Endothelial cell of umbilical vein (primary cell): ENCODE data around the gene PSMB7. TPM values are rescaled to one million over a fixed set of nuclear protein-coding genes. Genes with fewer than 3 reads are reported as not detected.

Source experiments
- BruUV-seq: library from RNA; stranded (reverse); fragments of 400-500 nt; replicated peaks from 2 replicates; lab custom pipeline; 2021; lab: Mats Ljungman, UMichigan
- CTCF ChIA-PET: fragments of 300-600, 350-600 bp; sonication (Branson Sonifier 250); formaldehyde crosslinking; loops from one replicate; lab custom pipeline; 2021; ENCODE audit warnings: antibody characterized with exemption, inconsistent platforms; lab: Charles Lee
- POLR2A ChIA-PET: fragments of 300-600, 350-600 bp; sonication (Branson Sonifier 250); formaldehyde crosslinking; loops from one replicate; lab custom pipeline; 2021; ENCODE audit warnings: antibody characterized with exemption, inconsistent platforms; lab: Charles Lee
- DNase-seq: peaks from one replicate; pipeline ENCODE4 v3.0.0-alpha.2; 2011; ENCODE audit warnings: low read depth, low spot score
- FAIRE-seq: peaks from 2 replicates; lab custom pipeline; 2011; peaks lifted over from hg19 to GRCh38; lab: Jason Lieb, UNC
- H2AFZ ChIP-seq: 2 replicates; pipeline ENCODE4 v1.6.0; 2012; ENCODE audit warnings: low read depth, low read length, control low read depth, inconsistent platforms
- H3K27ac ChIP-seq: 2 replicates; pipeline ENCODE4 v1.5.1; 2011; ENCODE audit warnings: low read depth, mild to moderate bottlenecking, control low read depth, low read length, moderate library complexity; ENCODE audit not compliant: insufficient read depth
- H3K27me3 ChIP-seq, 2 experiments: 2 replicates each; pipeline versions ENCODE4 v1.6.0 to v1.6.1; 2011; ENCODE audit warnings: low read length in 2 of 2, mixed read lengths in 1 of 2; ENCODE audit not compliant: control insufficient read depth in 2 of 2, insufficient read depth in 2 of 2
- H3K36me3 ChIP-seq, 2 experiments: 2 replicates in 1 of 2; 3 replicates in 1 of 2; pipeline ENCODE4 v1.5.1; 2011; ENCODE audit warnings: low read length in 2 of 2, mild to moderate bottlenecking in 1 of 2, moderate library complexity in 1 of 2; ENCODE audit not compliant: control insufficient read depth in 2 of 2, insufficient read depth in 2 of 2; ENCODE audit errors: extremely low read depth in 1 of 2
- H3K4me1 ChIP-seq: 3 replicates; pipeline ENCODE4 v1.5.1; 2011; ENCODE audit warnings: mild to moderate bottlenecking, low read length; ENCODE audit not compliant: control insufficient read depth, insufficient read depth; ENCODE audit errors: extremely low read depth
- H3K4me2 ChIP-seq: 2 replicates; pipeline ENCODE4 v1.6.1; 2011; ENCODE audit warnings: low read length, control low read depth, mixed read lengths; ENCODE audit not compliant: insufficient read depth
- H3K4me3 ChIP-seq, 3 experiments: fragments of 200-600 bp in 1 of 3; sonication (generic), shearing (Covaris generic) in 1 of 3; replicated peaks in 1 of 3; 2 replicates each; pipeline ENCODE4 v1.5.1; 2011 to 2016; ENCODE audit warnings: control low read depth in 3 of 3, low read length in 3 of 3, mild to moderate bottlenecking in 2 of 3, inconsistent platforms in 1 of 3, low read depth in 1 of 3, moderate library complexity in 1 of 3; ENCODE audit not compliant: insufficient read depth in 1 of 3
- H3K79me2 ChIP-seq: 2 replicates; pipeline ENCODE4 v1.6.0; 2012; ENCODE audit warnings: low read length, inconsistent platforms; ENCODE audit not compliant: control insufficient read depth, insufficient read depth
- H3K9ac ChIP-seq: replicated peaks from 2 replicates; pipeline ENCODE3; 2011; ENCODE audit warnings: low read length, control low read depth; ENCODE audit not compliant: insufficient read depth; ENCODE audit errors: extremely low read depth
- H3K9me1 ChIP-seq: replicated peaks from 3 replicates; pipeline ENCODE4 v1.6.0; 2011; ENCODE audit warnings: mild to moderate bottlenecking, low read length; ENCODE audit not compliant: control insufficient read depth, insufficient read depth; ENCODE audit errors: extremely low read depth
- H3K9me3 ChIP-seq: replicated peaks from 2 replicates; pipeline ENCODE4 v1.5.1; 2012; ENCODE audit warnings: low read length, inconsistent platforms; ENCODE audit not compliant: control insufficient read depth, insufficient read depth
- H4K20me1 ChIP-seq: replicated peaks from 2 replicates; pipeline ENCODE3; 2011; ENCODE audit warnings: mild to moderate bottlenecking, low read length; ENCODE audit not compliant: control insufficient read depth, insufficient read depth; ENCODE audit errors: extremely low read depth
- CTCF ChIP-seq, 2 donors: IDR thresholded peaks; 1 replicate in 1 of 2; 2 replicates in 1 of 2; pipeline ENCODE4 v1.5.1; 2011; ENCODE audit warnings: low read length in 2 of 2, mild to moderate bottlenecking in 2 of 2, moderate library complexity in 2 of 2, control low read depth in 1 of 2, inconsistent platforms in 1 of 2, low read depth in 1 of 2; ENCODE audit not compliant: insufficient read depth in 1 of 2; ENCODE audit errors: extremely low read depth in 1 of 2
- EZH2 ChIP-seq: IDR thresholded peaks from 2 replicates; pipeline ENCODE4 v1.6.1; 2012; ENCODE audit warnings: borderline replicate concordance, low read depth, mild to moderate bottlenecking, moderate library complexity, low read length, inconsistent platforms; ENCODE audit not compliant: severe bottlenecking
- FOS ChIP-seq: IDR thresholded peaks from 2 replicates; pipeline ENCODE4 v1.6.1; 2011; ENCODE audit warnings: mild to moderate bottlenecking, low read length, moderate library complexity, borderline replicate concordance; ENCODE audit not compliant: insufficient read depth
- GATA2 ChIP-seq: IDR thresholded peaks from 2 replicates; pipeline ENCODE4 v1.7.0; 2011; ENCODE audit warnings: low read depth, mild to moderate bottlenecking, moderate library complexity, mixed read lengths, low read length; ENCODE audit not compliant: insufficient read length, insufficient read depth
- JUN ChIP-seq: IDR thresholded peaks from 2 replicates; pipeline ENCODE4 v1.6.1; 2011; ENCODE audit warnings: borderline replicate concordance, low read depth; ENCODE audit not compliant: insufficient read length, insufficient read depth
- MAX ChIP-seq: IDR thresholded peaks from 2 replicates; pipeline ENCODE4 v1.6.1; 2011; ENCODE audit not compliant: insufficient read depth, insufficient read length
- MYC ChIP-seq: IDR thresholded peaks from one replicate; pipeline ENCODE4 v1.6.1; 2011; ENCODE audit warnings: mild to moderate bottlenecking, low read depth, low read length
- POLR2A ChIP-seq: IDR thresholded peaks from 2 replicates; pipeline ENCODE4 v1.6.1; 2012; ENCODE audit warnings: low read depth, mild to moderate bottlenecking, control low read depth, low read length
- POLR2AphosphoS5 ChIP-seq: IDR thresholded peaks from 2 replicates; pipeline ENCODE4 v1.6.1; 2012; ENCODE audit warnings: low read depth, mild to moderate bottlenecking, control low read depth, low read length, moderate library complexity; ENCODE audit not compliant: insufficient read depth
- dilution Hi-C: fragments of 300-500 bp; cut with MboI; formaldehyde crosslinking; loops from one replicate; pipeline ENCODE4 v1.15.0; 2019; ENCODE audit warnings: low sequenced_read_pairs; ENCODE audit not compliant: extremely low pct_ligation_motif_present
- intact Hi-C: fragments of 100-400 bp; cut with micrococcal nuclease; formaldehyde crosslinking; loops from one replicate; pipeline ENCODE4 v1.10.0; 2022
- polyA plus RNA-seq, 4 experiments: library from polyadenylated mRNA; depleted of rRNA in 3 of 4; stranded (reverse) in 3 of 4; unstranded in 1 of 4; fragments of >200 nt; gene quantifications; 2 replicates each; pipeline versions ENCODE4 v1.2.1 to v1.2.3, GENCODE V29; 2011 to 2012; ENCODE audit warnings: missing spikeins in 1 of 4
- total RNA-seq: library from RNA; stranded (reverse); gene quantifications from 2 replicates; pipeline ENCODE4 v1.2.3, GENCODE V29; 2021

PSMB7 gene
- total and polyA plus RNA-seq, 2 donors (not counting 3 experiments of a cell fraction or from before 2014, with no cell fraction given) = 227 to 366 TPM

GRCh38 chr9:124376329-124376728, 38.9 kb downstream of the PSMB7 start:
- Histone ChIP-seq H3K9me1 (peaks cover 2% of the 10 kb centered on the region), H3K27me3 (no peaks in the 10 kb centered on the region), H3K27ac (no peak overlapping the region), H3K9me3 (no peaks in the 10 kb centered on the region), H3K36me3 (peaks cover 2 to 13% of the 10 kb centered on the region in 2 experiments), H3K79me2 (peaks cover 96% of the 10 kb centered on the region), H4K20me1 (peaks cover 9% of the 10 kb centered on the region), H3K4me2 (no peak overlapping the region), H3K9ac (no peak overlapping the region), H3K4me3 (no peak overlapping the region), H3K4me1 (peaks cover 5% of the 10 kb centered on the region), H2AFZ (no peak overlapping the region)
- dilution Hi-C loops = no loop called here
- ChIA-PET POLR2A (no interaction called here), CTCF (interaction anchor here (1.2 to 2.7 kb wide), 3 partner anchors 9 to 17 kb away, joined by 4 to 6 read pairs (median 4); no protein-coding TSS in a partner anchor)
- DNase-seq = no peak
- FAIRE-seq = no peak
- no peak for TF ChIP-seq MYC
- TF ChIP-seq GATA2 = no peak
- TF ChIP-seq CTCF (IDR thresholded peaks at IDR 0.05; ENCODE audit: extremely low read depth in 1 of 2, insufficient read depth in 1 of 2, low read depth in 1 of 2, low read length in 2 of 2) = no peak
- no peak for TF ChIP-seq MAX
- TF ChIP-seq EZH2 = no peak
- TF ChIP-seq POLR2A = no peak
- TF ChIP-seq POLR2AphosphoS5 = no peak
- no peak for TF ChIP-seq JUN
- TF ChIP-seq FOS = no peak
- BruUV-seq = no TSS peak
- intact Hi-C loops = no loop called here
